Neural cell (in vitro differentiated cells): ENCODE results near the gene FXR1. TPM values are rescaled to one million over a fixed set of nuclear protein-coding genes. Genes with fewer than 3 reads are reported as not detected.

Experiments used
- H2AFZ ChIP-seq: fragments of 200-600, 300-800 bp; sonication (generic), shearing (Covaris generic); 2 replicates; pipeline ENCODE4 v1.6.0; 2014; ENCODE audit warnings: low read depth, mild to moderate bottlenecking, antibody characterized with exemption, low read length, moderate library complexity
- H3F3A ChIP-seq: fragments of 200-600 bp; shearing (Covaris generic); 2 replicates; pipeline ENCODE4 v1.6.1; 2016; ENCODE audit warnings: mild to moderate bottlenecking, moderate library complexity, mixed read lengths, antibody characterized with exemption, low read length; ENCODE audit not compliant: insufficient read depth, poor library complexity, severe bottlenecking
- H3K27ac ChIP-seq: fragments of 200-600, 300-800 bp; sonication (generic), shearing (Covaris generic); 2 replicates; pipeline ENCODE4 v1.5.1; 2014; ENCODE audit warnings: mild to moderate bottlenecking, low read length, moderate library complexity
- H3K27me3 ChIP-seq: fragments of 300-800, 200-600 bp; sonication (generic), shearing (Covaris generic); 2 replicates; pipeline ENCODE4 v1.6.0; 2014; ENCODE audit warnings: mild to moderate bottlenecking, low read depth, low read length, moderate library complexity; ENCODE audit not compliant: insufficient read depth
- H3K36me3 ChIP-seq: fragments of 300-800, 200-600 bp; sonication (generic), shearing (Covaris generic); 2 replicates; pipeline ENCODE4 v1.5.1; 2014; ENCODE audit warnings: mild to moderate bottlenecking, antibody characterized with exemption, low read length, moderate library complexity; ENCODE audit not compliant: insufficient read depth
- H3K4me2 ChIP-seq: fragments of 300-800, 200-600 bp; sonication (generic), shearing (Covaris generic); 2 replicates; pipeline ENCODE4 v1.6.0; 2014; ENCODE audit warnings: mild to moderate bottlenecking, low read length
- H3K4me3 ChIP-seq: fragments of 300-800, 200-600 bp; sonication (generic), shearing (Covaris generic); 2 replicates; pipeline ENCODE4 v1.5.1; 2014; ENCODE audit warnings: mild to moderate bottlenecking, low read length, moderate library complexity
- H3K79me2 ChIP-seq: fragments of 200-600 bp; shearing (Covaris generic); replicated peaks from 2 replicates; pipeline ENCODE4 v1.6.0; 2014; ENCODE audit warnings: mild to moderate bottlenecking, low read length, moderate library complexity; ENCODE audit not compliant: insufficient read depth
- H3K9ac ChIP-seq: fragments of 300-800, 200-600 bp; sonication (generic), shearing (Covaris generic); 2 replicates; pipeline ENCODE4 v1.6.1; 2016; ENCODE audit warnings: mild to moderate bottlenecking, low read length, mixed read lengths
- H3K9me2 ChIP-seq: fragments of 200-600 bp; shearing (Covaris generic); 2 replicates; pipeline ENCODE4 v1.6.1; 2016; ENCODE audit warnings: mild to moderate bottlenecking, low read length, mixed read lengths; ENCODE audit not compliant: insufficient read depth
- H3K9me3 ChIP-seq: fragments of 200-600, 300-800 bp; sonication (generic), shearing (Covaris generic); 2 replicates; pipeline ENCODE4 v1.6.1; 2016; ENCODE audit warnings: mild to moderate bottlenecking, mixed run types, low read length, moderate library complexity, mixed read lengths
- H4K20me1 ChIP-seq: fragments of 200-600 bp; shearing (Covaris generic); 2 replicates; pipeline ENCODE4 v1.6.1; 2016; ENCODE audit warnings: mild to moderate bottlenecking, mixed run types; ENCODE audit not compliant: insufficient read depth
- CTCF ChIP-seq: fragments of 450-650 bp; IDR thresholded peaks from 2 replicates; pipeline ENCODE4 v1.5.1; 2014; ENCODE audit warnings: antibody characterized with exemption, mild to moderate bottlenecking, moderate library complexity; ENCODE audit not compliant: poor library complexity, severe bottlenecking
- EP300 ChIP-seq: fragments of 450-650 bp; conservative IDR thresholded peaks from 2 replicates; pipeline ENCODE4 v1.6.1; 2014; ENCODE audit warnings: antibody characterized with exemption, mild to moderate bottlenecking, moderate library complexity; ENCODE audit not compliant: poor library complexity, severe bottlenecking
- EZH2 ChIP-seq: fragments of 200-600, 300-800 bp; shearing (Covaris generic), sonication (generic); IDR thresholded peaks from 2 replicates; pipeline ENCODE4 v1.6.1; 2014; ENCODE audit warnings: antibody characterized with exemption, low read length, borderline replicate concordance, mild to moderate bottlenecking; ENCODE audit not compliant: insufficient read depth, poor library complexity, severe bottlenecking
- MXI1 ChIP-seq: fragments of 450-650 bp; conservative IDR thresholded peaks from 2 replicates; pipeline ENCODE4 v1.6.1; 2014; ENCODE audit warnings: antibody characterized with exemption, mild to moderate bottlenecking; ENCODE audit not compliant: poor library complexity, severe bottlenecking
- POLR2AphosphoS5 ChIP-seq: IDR thresholded peaks from 2 replicates; pipeline ENCODE4 v1.6.1; 2012
- RAD21 ChIP-seq: fragments of 450-650 bp; conservative IDR thresholded peaks from 2 replicates; pipeline ENCODE4 v1.6.1; 2014; ENCODE audit warnings: antibody characterized with exemption, mild to moderate bottlenecking, moderate library complexity
- REST ChIP-seq: IDR thresholded peaks from 2 replicates; pipeline ENCODE4 v1.6.1; 2012; ENCODE audit warnings: borderline replicate concordance
- SMC3 ChIP-seq: fragments of 450-650 bp; conservative IDR thresholded peaks from 2 replicates; pipeline ENCODE4 v1.6.1; 2014; ENCODE audit warnings: antibody characterized with exemption, mild to moderate bottlenecking, moderate library complexity; ENCODE audit not compliant: poor library complexity
- TAF1 ChIP-seq: IDR thresholded peaks from 2 replicates; pipeline ENCODE4 v1.6.1; 2012; ENCODE audit warnings: low read depth
- polyA plus RNA-seq: library from polyadenylated mRNA; depleted of rRNA; stranded (reverse); fragments of >200 nt; gene quantifications from 2 replicates; pipeline ENCODE4 v1.2.3, GENCODE V29; 2014

Gene FXR1
- polyA plus RNA-seq, 1 donor from 2014 or later: 109 TPM

- no peaks in the 10 kb centered on the region for H3K9me3 ChIP-seq
- no peaks in the 10 kb centered on the region for H3K27me3 ChIP-seq
- no peaks in the 10 kb centered on the region for H3K9me2 ChIP-seq
- H3K79me2 ChIP-seq: no peaks in the 10 kb centered on the region
- H3F3A ChIP-seq: no peaks in the 10 kb centered on the region
- no peak overlapping the region for H3K4me3 ChIP-seq
- no peak overlapping the region for H3K9ac ChIP-seq
- no peak overlapping the region for H2AFZ ChIP-seq
- TF ChIP-seq REST: no peak
- no peak for TF ChIP-seq EZH2
- TF ChIP-seq MXI1: no peak
- no peak for TF ChIP-seq EP300
- no peak for TF ChIP-seq POLR2AphosphoS5
- no peak for TF ChIP-seq SMC3
- TF ChIP-seq CTCF: no peak
- no peak for TF ChIP-seq RAD21
- TF ChIP-seq TAF1: no peak
- H3K36me3 ChIP-seq: no peaks in the 10 kb centered on the region
- no peaks in the 10 kb centered on the region for H4K20me1 ChIP-seq
- H3K4me2 ChIP-seq: no peak overlapping the region
- no peak overlapping the region for H3K27ac ChIP-seq
These were observed 31.2 kb upstream of the FXR1 start for GRCh38 chr3:180881065-180881801.

- Histone ChIP-seq H3K27me3 (no peaks in the 10 kb centered on the region), H4K20me1 (no peaks in the 10 kb centered on the region), H3F3A (no peaks in the 10 kb centered on the region), H3K9me2 (no peaks in the 10 kb centered on the region), H3K79me2 (no peaks in the 10 kb centered on the region), H3K36me3 (no peaks in the 10 kb centered on the region), H3K4me2 (no peak overlapping the region), H3K9ac (no peak overlapping the region), H3K27ac (no peak overlapping the region), H2AFZ (no peak overlapping the region), H3K9me3 (no peaks in the 10 kb centered on the region), H3K4me3 (no peak overlapping the region)
- TF ChIP-seq RAD21 (no peak), EZH2 (no peak), CTCF (no peak), MXI1 (no peak), SMC3 (no peak)
These were observed 30.4 kb upstream of the FXR1 start for GRCh38 chr3:180882115-180882514.
